NCI-H2107 treated with DMSO at 0.1 percent for 48 hours (cell line): ENCODE data around the gene PRR18.

ENCODE experiments used
- DNase-seq: peaks from one replicate; lab custom pipeline; 2025; ENCODE audit not compliant: unreplicated experiment; lab: John Stamatoyannopoulos, UW

PRR18 gene

GRCh38 chr6:166334878-166335277 is 26.7 kb upstream of the PRR18 start:
- no peak for DNase-seq

GRCh38 chr6:166333172-166333995 is 25.2 kb upstream of the PRR18 start:
- no peak for DNase-seq

GRCh38 chr6:166331503-166332415 is 23.6 kb upstream of the PRR18 start:
- no peak for DNase-seq

GRCh38 chr6:166330612-166331011 is 22.4 kb upstream of the PRR18 start:
- no peak for DNase-seq

- no peak for DNase-seq
Observed at GRCh38 chr6:166325383-166326042, 17.3 kb upstream of the PRR18 start.

- no peak for DNase-seq
Observed at GRCh38 chr6:166323395-166323794, 15.2 kb upstream of the PRR18 start.

- DNase-seq, result no peak
Observed at GRCh38 chr6:166318649-166319600, 10.7 kb upstream of the PRR18 start.

GRCh38 chr6:166318227-166318626 is 10.0 kb upstream of the PRR18 start:
- no peak for DNase-seq

- no peak for DNase-seq
Observed at GRCh38 chr6:166317261-166318212, 9.3 kb upstream of the PRR18 start.

GRCh38 chr6:166315436-166315835 is 7.2 kb upstream of the PRR18 start:
- no peak for DNase-seq

GRCh38 chr6:166314454-166314853 is 6.3 kb upstream of the PRR18 start:
- DNase-seq, result no peak

- no peak for DNase-seq
Observed at GRCh38 chr6:166313255-166314070, 5.3 kb upstream of the PRR18 start.

- DNase-seq, result no peak
Observed at GRCh38 chr6:166312832-166313231, 4.6 kb upstream of the PRR18 start.

- no peak for DNase-seq
Observed at GRCh38 chr6:166310634-166311033, 2.4 kb upstream of the PRR18 start.

- no peak for DNase-seq
Observed at GRCh38 chr6:166309977-166310376, 1.8 kb upstream of the PRR18 start.

GRCh38 chr6:166308769-166309589 is 787 bp upstream of the PRR18 start:
- peak; percentile 77 for DNase-seq
